Endothelial cell of umbilical vein (primary cell): ENCODE results near the gene TAGLN. TPM values are rescaled to one million over a fixed set of nuclear protein-coding genes. Genes with fewer than 3 reads are reported as not detected.

Experiments used
- BruUV-seq: library from RNA; stranded (reverse); fragments of 400-500 nt; replicated peaks from 2 replicates; lab custom pipeline; 2021; lab: Mats Ljungman, UMichigan
- CTCF ChIA-PET: fragments of 300-600, 350-600 bp; sonication (Branson Sonifier 250); formaldehyde crosslinking; loops from one replicate; lab custom pipeline; 2021; ENCODE audit warnings: antibody characterized with exemption, inconsistent platforms; lab: Charles Lee
- POLR2A ChIA-PET: fragments of 300-600, 350-600 bp; sonication (Branson Sonifier 250); formaldehyde crosslinking; loops from one replicate; lab custom pipeline; 2021; ENCODE audit warnings: antibody characterized with exemption, inconsistent platforms; lab: Charles Lee
- DNase-seq: peaks from one replicate; pipeline ENCODE4 v3.0.0-alpha.2; 2011; ENCODE audit warnings: low read depth, low spot score
- FAIRE-seq: peaks from 2 replicates; lab custom pipeline; 2011; peaks lifted over from hg19 to GRCh38; lab: Jason Lieb, UNC
- H2AFZ ChIP-seq: 2 replicates; pipeline ENCODE4 v1.6.0; 2012; ENCODE audit warnings: low read depth, low read length, control low read depth, inconsistent platforms
- H3K27ac ChIP-seq: 2 replicates; pipeline ENCODE4 v1.5.1; 2011; ENCODE audit warnings: low read depth, mild to moderate bottlenecking, control low read depth, low read length, moderate library complexity; ENCODE audit not compliant: insufficient read depth
- H3K27me3 ChIP-seq, 2 experiments: 2 replicates each; pipeline versions ENCODE4 v1.6.0 to v1.6.1; 2011; ENCODE audit warnings: low read length in 2 of 2, mixed read lengths in 1 of 2; ENCODE audit not compliant: control insufficient read depth in 2 of 2, insufficient read depth in 2 of 2
- H3K36me3 ChIP-seq, 2 experiments: 2 replicates in 1 of 2; 3 replicates in 1 of 2; pipeline ENCODE4 v1.5.1; 2011; ENCODE audit warnings: low read length in 2 of 2, mild to moderate bottlenecking in 1 of 2, moderate library complexity in 1 of 2; ENCODE audit not compliant: control insufficient read depth in 2 of 2, insufficient read depth in 2 of 2; ENCODE audit errors: extremely low read depth in 1 of 2
- H3K4me1 ChIP-seq: 3 replicates; pipeline ENCODE4 v1.5.1; 2011; ENCODE audit warnings: mild to moderate bottlenecking, low read length; ENCODE audit not compliant: control insufficient read depth, insufficient read depth; ENCODE audit errors: extremely low read depth
- H3K4me2 ChIP-seq: 2 replicates; pipeline ENCODE4 v1.6.1; 2011; ENCODE audit warnings: low read length, control low read depth, mixed read lengths; ENCODE audit not compliant: insufficient read depth
- H3K4me3 ChIP-seq, 3 experiments: fragments of 200-600 bp in 1 of 3; sonication (generic), shearing (Covaris generic) in 1 of 3; replicated peaks in 1 of 3; 2 replicates each; pipeline ENCODE4 v1.5.1; 2011 to 2016; ENCODE audit warnings: control low read depth in 3 of 3, low read length in 3 of 3, mild to moderate bottlenecking in 2 of 3, inconsistent platforms in 1 of 3, low read depth in 1 of 3, moderate library complexity in 1 of 3; ENCODE audit not compliant: insufficient read depth in 1 of 3
- H3K79me2 ChIP-seq: 2 replicates; pipeline ENCODE4 v1.6.0; 2012; ENCODE audit warnings: low read length, inconsistent platforms; ENCODE audit not compliant: control insufficient read depth, insufficient read depth
- H3K9ac ChIP-seq: replicated peaks from 2 replicates; pipeline ENCODE3; 2011; ENCODE audit warnings: low read length, control low read depth; ENCODE audit not compliant: insufficient read depth; ENCODE audit errors: extremely low read depth
- H3K9me1 ChIP-seq: replicated peaks from 3 replicates; pipeline ENCODE4 v1.6.0; 2011; ENCODE audit warnings: mild to moderate bottlenecking, low read length; ENCODE audit not compliant: control insufficient read depth, insufficient read depth; ENCODE audit errors: extremely low read depth
- H3K9me3 ChIP-seq: replicated peaks from 2 replicates; pipeline ENCODE4 v1.5.1; 2012; ENCODE audit warnings: low read length, inconsistent platforms; ENCODE audit not compliant: control insufficient read depth, insufficient read depth
- H4K20me1 ChIP-seq: replicated peaks from 2 replicates; pipeline ENCODE3; 2011; ENCODE audit warnings: mild to moderate bottlenecking, low read length; ENCODE audit not compliant: control insufficient read depth, insufficient read depth; ENCODE audit errors: extremely low read depth
- EZH2 ChIP-seq: IDR thresholded peaks from 2 replicates; pipeline ENCODE4 v1.6.1; 2012; ENCODE audit warnings: borderline replicate concordance, low read depth, mild to moderate bottlenecking, moderate library complexity, low read length, inconsistent platforms; ENCODE audit not compliant: severe bottlenecking
- FOS ChIP-seq: IDR thresholded peaks from 2 replicates; pipeline ENCODE4 v1.6.1; 2011; ENCODE audit warnings: mild to moderate bottlenecking, low read length, moderate library complexity, borderline replicate concordance; ENCODE audit not compliant: insufficient read depth
- GATA2 ChIP-seq: IDR thresholded peaks from 2 replicates; pipeline ENCODE4 v1.7.0; 2011; ENCODE audit warnings: low read depth, mild to moderate bottlenecking, moderate library complexity, mixed read lengths, low read length; ENCODE audit not compliant: insufficient read length, insufficient read depth
- JUN ChIP-seq: IDR thresholded peaks from 2 replicates; pipeline ENCODE4 v1.6.1; 2011; ENCODE audit warnings: borderline replicate concordance, low read depth; ENCODE audit not compliant: insufficient read length, insufficient read depth
- MYC ChIP-seq: IDR thresholded peaks from one replicate; pipeline ENCODE4 v1.6.1; 2011; ENCODE audit warnings: mild to moderate bottlenecking, low read depth, low read length
- POLR2A ChIP-seq: IDR thresholded peaks from 2 replicates; pipeline ENCODE4 v1.6.1; 2012; ENCODE audit warnings: low read depth, mild to moderate bottlenecking, control low read depth, low read length
- POLR2AphosphoS5 ChIP-seq: IDR thresholded peaks from 2 replicates; pipeline ENCODE4 v1.6.1; 2012; ENCODE audit warnings: low read depth, mild to moderate bottlenecking, control low read depth, low read length, moderate library complexity; ENCODE audit not compliant: insufficient read depth
- dilution Hi-C: fragments of 300-500 bp; cut with MboI; formaldehyde crosslinking; loops from one replicate; pipeline ENCODE4 v1.15.0; 2019; ENCODE audit warnings: low sequenced_read_pairs; ENCODE audit not compliant: extremely low pct_ligation_motif_present
- intact Hi-C: fragments of 100-400 bp; cut with micrococcal nuclease; formaldehyde crosslinking; loops from one replicate; pipeline ENCODE4 v1.10.0; 2022
- polyA plus RNA-seq, 4 experiments: library from polyadenylated mRNA; depleted of rRNA in 3 of 4; stranded (reverse) in 3 of 4; unstranded in 1 of 4; fragments of >200 nt; gene quantifications; 2 replicates each; pipeline versions ENCODE4 v1.2.1 to v1.2.3, GENCODE V29; 2011 to 2012; ENCODE audit warnings: missing spikeins in 1 of 4
- total RNA-seq: library from RNA; stranded (reverse); gene quantifications from 2 replicates; pipeline ENCODE4 v1.2.3, GENCODE V29; 2021

Gene TAGLN
- total and polyA plus RNA-seq, 2 donors (not counting 3 experiments of a cell fraction or from before 2014, with no cell fraction given), result 20.8 to 113 TPM

DNA sequence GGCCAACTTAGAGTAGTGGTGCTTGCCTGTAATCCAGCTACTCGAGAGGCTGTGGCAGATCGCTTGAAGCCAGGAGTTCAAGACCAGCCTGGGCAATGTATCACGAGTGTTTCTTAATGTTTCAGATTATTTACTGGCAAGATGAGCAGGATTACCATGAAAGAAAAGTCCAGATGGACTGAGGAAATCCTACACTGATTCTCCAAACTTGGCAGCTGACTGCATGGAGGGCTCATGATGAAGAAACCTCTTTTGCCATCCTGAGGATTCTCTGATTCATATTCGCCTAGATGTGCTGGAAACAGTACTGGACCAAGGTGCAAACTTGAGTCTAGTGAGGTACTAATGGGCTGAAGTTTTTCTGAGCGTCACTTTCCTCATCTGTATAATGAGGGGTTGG, 23.4 kb upstream of the TAGLN start:
- peaks cover 2 to 4% of the 10 kb centered on the region in 2 experiments for H3K36me3 ChIP-seq
- no peak for DNase-seq
- no peaks in the 10 kb centered on the region for H3K79me2 ChIP-seq
- H4K20me1 ChIP-seq, result no peaks in the 10 kb centered on the region
- CTCF ChIA-PET, result interaction anchor here (0.9 kb wide), 1 partner anchor 31 kb away, joined by 3 read pairs; the partner anchor contains the start of gene PAFAH1B2
- H3K4me3 ChIP-seq, result no peak overlapping the region
- H3K9me1 ChIP-seq, result no peaks in the 10 kb centered on the region
- H3K4me1 ChIP-seq, result peaks cover 32% of the 10 kb centered on the region
- POLR2A ChIA-PET, result no interaction called here
- H3K9ac ChIP-seq, result no peak overlapping the region
- BruUV-seq, result no TSS peak
- no peaks in the 10 kb centered on the region for H3K27me3 ChIP-seq
- H2AFZ ChIP-seq, result no peak overlapping the region
- no peak overlapping the region for H3K4me2 ChIP-seq
- TF ChIP-seq POLR2A (no peak), MYC (no peak), GATA2 (no peak), POLR2AphosphoS5 (no peak)
- intact Hi-C loops (loop anchor here (5.0 kb wide), 1 partner anchor 142 kb away; the partner anchor contains the start of gene BACE1), dilution Hi-C loops (no loop called here)
- no peaks in the 10 kb centered on the region for H3K9me3 ChIP-seq
- H3K27ac ChIP-seq, result no peak overlapping the region
- no peak for FAIRE-seq

- H3K9ac ChIP-seq, result no peak overlapping the region
- H3K27ac ChIP-seq, result no peak overlapping the region
- POLR2A ChIA-PET, result no interaction called here
- peaks cover 32% of the 10 kb centered on the region for H3K4me1 ChIP-seq
- no peak overlapping the region for H2AFZ ChIP-seq
- H3K27me3 ChIP-seq, result no peaks in the 10 kb centered on the region
- H3K79me2 ChIP-seq, result no peaks in the 10 kb centered on the region
- FAIRE-seq (no peak), DNase-seq (no peak)
- no peaks in the 10 kb centered on the region for H3K9me3 ChIP-seq
- peaks cover 0 to 4% of the 10 kb centered on the region in 2 experiments for H3K36me3 ChIP-seq
- no peaks in the 10 kb centered on the region for H3K9me1 ChIP-seq
- no peak overlapping the region for H3K4me3 ChIP-seq
- dilution Hi-C loops, result no loop called here
- CTCF ChIA-PET, result no interaction called here
- no peaks in the 10 kb centered on the region for H4K20me1 ChIP-seq
- TF ChIP-seq POLR2A, result no peak
- TF ChIP-seq GATA2, result no peak
- no peak for TF ChIP-seq EZH2
- TF ChIP-seq FOS, result no peak
- no peak for TF ChIP-seq MYC
- TF ChIP-seq JUN, result no peak
- intact Hi-C loops, result loop anchor here (5.0 kb wide), 1 partner anchor 141 kb away; the partner anchor contains the start of gene BACE1
- no peak overlapping the region for H3K4me2 ChIP-seq
- BruUV-seq, result no TSS peak
Measured at GRCh38 chr11:117176186-117176585, 23.0 kb upstream of the TAGLN start.
